Activated T-cell treated with anti-CD3 and anti-CD28 coated beads, Interleukin-2, amount 50 U/mL, for 4 hours (primary cell): Measurements from ENCODE around the gene RGS19. TPM values are rescaled to one million over a fixed set of nuclear protein-coding genes. Genes with fewer than 3 reads are reported as not detected.

Experiments
- ATAC-seq, 2 donors: fragments of 200-7000 bp; cut with Tn5 transposase; one replicate each; pipeline ENCODE4 v1.10.0; 2021
- DNase-seq: peaks from one replicate; pipeline ENCODE4 v3.0.0-alpha.2; 2020
- H3K27me3 Mint-ChIP-seq: one replicate; pipeline ENCODE4 v1.8.0; 2021; ENCODE audit warnings: low read depth, mixed read lengths
- H3K36me3 Mint-ChIP-seq: one replicate; pipeline ENCODE4 v1.8.0; 2022; ENCODE audit warnings: mixed read lengths; ENCODE audit not compliant: insufficient read depth
- H3K4me1 Mint-ChIP-seq: one replicate; pipeline ENCODE4 v1.8.0; 2021; ENCODE audit warnings: low read depth, mixed read lengths
- H3K4me3 Mint-ChIP-seq: one replicate; pipeline ENCODE4 v1.8.0; 2021; ENCODE audit warnings: mild to moderate bottlenecking, moderate library complexity, mixed read lengths
- H3K9me3 Mint-ChIP-seq: one replicate; pipeline ENCODE4 v1.8.0; 2021; ENCODE audit warnings: mixed read lengths
- total RNA-seq, 3 donors: library from RNA; stranded (reverse); gene quantifications; one replicate each; pipeline ENCODE4 v1.2.1, GENCODE V29; 2021

Gene RGS19
- total RNA-seq, 3 donors from 2014 or later, result 41.7 to 49.0 (median 47.0) TPM

- Mint-ChIP-seq H3K9me3 (no peaks in the 10 kb centered on the region), H3K4me1 (peaks cover 12% of the 10 kb centered on the region), H3K36me3 (no peaks in the 10 kb centered on the region), H3K4me3 (peak within 1 kb of the TSS; percentile 54), H3K27me3 (peaks cover 52% of the 10 kb centered on the region)
- DNase-seq (no peak), ATAC-seq (peak; percentile 55 to 67)
These were observed 30.0 kb downstream of the RGS19 start, which contains the start of gene SOX18 for GRCh38 chr20:64049060-64049877. Gene SOX18 (minus strand): TSS chr20:64049639. CDS start chr20:64049516, 123 bp downstream.

- Mint-ChIP-seq H3K36me3 (no peaks in the 10 kb centered on the region), H3K4me3 (no peak overlapping the region), H3K4me1 (peaks cover 15% of the 10 kb centered on the region), H3K9me3 (no peaks in the 10 kb centered on the region), H3K27me3 (peaks cover 47% of the 10 kb centered on the region)
- ATAC-seq, result peak; percentile 7 to 26
- no peak for DNase-seq
These were observed 30.8 kb downstream of the RGS19 start for GRCh38 chr20:64048402-64049044.

GRCh38 chr20:64047968-64048401 lies 31.3 kb downstream of the RGS19 start:
- Mint-ChIP-seq H3K9me3 (no peaks in the 10 kb centered on the region), H3K36me3 (no peaks in the 10 kb centered on the region), H3K4me3 (no peak overlapping the region), H3K4me1 (peaks cover 16% of the 10 kb centered on the region), H3K27me3 (peaks cover 42% of the 10 kb centered on the region)
- DNase-seq (no peak), ATAC-seq (no peak)

- no peaks in the 10 kb centered on the region for H3K9me3 Mint-ChIP-seq
- ATAC-seq (no peak), DNase-seq (no peak)
- peaks cover 18% of the 10 kb centered on the region for H3K4me1 Mint-ChIP-seq
- H3K4me3 Mint-ChIP-seq, result no peak overlapping the region
- H3K27me3 Mint-ChIP-seq, result peaks cover 39% of the 10 kb centered on the region
- H3K36me3 Mint-ChIP-seq, result no peaks in the 10 kb centered on the region
These were observed 32.3 kb downstream of the RGS19 start for GRCh38 chr20:64047046-64047389.

GRCh38 chr20:64045346-64046011 lies 33.8 kb downstream of the RGS19 start:
- ATAC-seq (no peak), DNase-seq (no peak)
- Mint-ChIP-seq H3K4me3 (no peak overlapping the region), H3K36me3 (no peaks in the 10 kb centered on the region), H3K4me1 (peaks cover 28% of the 10 kb centered on the region), H3K9me3 (no peaks in the 10 kb centered on the region), H3K27me3 (peaks cover 25% of the 10 kb centered on the region)

- no peaks in the 10 kb centered on the region for H3K36me3 Mint-ChIP-seq
- peaks cover 20% of the 10 kb centered on the region for H3K27me3 Mint-ChIP-seq
- H3K4me3 Mint-ChIP-seq, result no peak overlapping the region
- H3K4me1 Mint-ChIP-seq, result peaks cover 33% of the 10 kb centered on the region
- DNase-seq (no peak), ATAC-seq (no peak)
- no peaks in the 10 kb centered on the region for H3K9me3 Mint-ChIP-seq
These were observed 34.7 kb downstream of the RGS19 start for GRCh38 chr20:64044484-64045247.

- ATAC-seq (no peak), DNase-seq (no peak)
- H3K36me3 Mint-ChIP-seq, result no peaks in the 10 kb centered on the region
- peak overlapping the region; percentile 73 for H3K4me3 Mint-ChIP-seq
- H3K9me3 Mint-ChIP-seq, result no peaks in the 10 kb centered on the region
- peaks cover 37% of the 10 kb centered on the region for H3K4me1 Mint-ChIP-seq
- H3K27me3 Mint-ChIP-seq, result peaks cover 19% of the 10 kb centered on the region
These were observed 35.5 kb downstream of the RGS19 start for GRCh38 chr20:64043768-64044167.

- ATAC-seq (no peak), DNase-seq (no peak)
- Mint-ChIP-seq H3K27me3 (peaks cover 14% of the 10 kb centered on the region), H3K4me3 (peak overlapping the region; percentile 77), H3K36me3 (no peaks in the 10 kb centered on the region), H3K4me1 (peaks cover 43% of the 10 kb centered on the region), H3K9me3 (no peaks in the 10 kb centered on the region)
These were observed 37.1 kb downstream of the RGS19 start for GRCh38 chr20:64042054-64042781.

GRCh38 chr20:64041781-64042053 lies 37.6 kb downstream of the RGS19 start:
- Mint-ChIP-seq H3K27me3 (peaks cover 9% of the 10 kb centered on the region), H3K9me3 (no peaks in the 10 kb centered on the region), H3K36me3 (no peaks in the 10 kb centered on the region), H3K4me1 (peaks cover 48% of the 10 kb centered on the region), H3K4me3 (peak overlapping the region; percentile 77)
- no peak for ATAC-seq
- no peak for DNase-seq

GRCh38 chr20:64041040-64041780 lies 38.1 kb downstream of the RGS19 start:
- Mint-ChIP-seq H3K27me3 (peaks cover 4% of the 10 kb centered on the region), H3K36me3 (no peaks in the 10 kb centered on the region), H3K4me1 (peaks cover 51% of the 10 kb centered on the region), H3K4me3 (peak overlapping the region; percentile 77), H3K9me3 (no peaks in the 10 kb centered on the region)
- ATAC-seq (no peak), DNase-seq (no peak)

GRCh38 chr20:64040231-64041039 lies 38.9 kb downstream of the RGS19 start:
- DNase-seq (no peak), ATAC-seq (no peak)
- H3K4me3 Mint-ChIP-seq, result peak overlapping the region; percentile 53
- no peaks in the 10 kb centered on the region for H3K27me3 Mint-ChIP-seq
- peaks cover 48% of the 10 kb centered on the region for H3K4me1 Mint-ChIP-seq
- no peaks in the 10 kb centered on the region for H3K9me3 Mint-ChIP-seq
- no peaks in the 10 kb centered on the region for H3K36me3 Mint-ChIP-seq

GRCh38 chr20:64039293-64040160 lies 39.8 kb downstream of the RGS19 start:
- Mint-ChIP-seq H3K4me3 (peak overlapping the region; percentile 71), H3K27me3 (no peaks in the 10 kb centered on the region), H3K36me3 (peaks cover under 1% of the 10 kb centered on the region), H3K4me1 (peaks cover 56% of the 10 kb centered on the region), H3K9me3 (no peaks in the 10 kb centered on the region)
- ATAC-seq (no peak), DNase-seq (no peak)
